ENCODE measurements around the gene CARD16.
"Not testable (repeated sequence)": the region's sequence is repeated elsewhere in the genome, so short reads cannot be mapped to it uniquely, and the experiment has no call there.

The CARD16 gene

GRCh38 chr11:105044557-105045524 lies at the start of gene CARD16:
Gene CARD16, minus strand, starts transcription at chr11:105045335. Its CDS starts 38 bp downstream, at chr11:105045297.
- DNase-seq = not testable (repeated sequence)

GRCh38 chr11:105092256-105093239 lies 47.4 kb upstream of the CARD16 start:
- no peak for DNase-seq

DNA sequence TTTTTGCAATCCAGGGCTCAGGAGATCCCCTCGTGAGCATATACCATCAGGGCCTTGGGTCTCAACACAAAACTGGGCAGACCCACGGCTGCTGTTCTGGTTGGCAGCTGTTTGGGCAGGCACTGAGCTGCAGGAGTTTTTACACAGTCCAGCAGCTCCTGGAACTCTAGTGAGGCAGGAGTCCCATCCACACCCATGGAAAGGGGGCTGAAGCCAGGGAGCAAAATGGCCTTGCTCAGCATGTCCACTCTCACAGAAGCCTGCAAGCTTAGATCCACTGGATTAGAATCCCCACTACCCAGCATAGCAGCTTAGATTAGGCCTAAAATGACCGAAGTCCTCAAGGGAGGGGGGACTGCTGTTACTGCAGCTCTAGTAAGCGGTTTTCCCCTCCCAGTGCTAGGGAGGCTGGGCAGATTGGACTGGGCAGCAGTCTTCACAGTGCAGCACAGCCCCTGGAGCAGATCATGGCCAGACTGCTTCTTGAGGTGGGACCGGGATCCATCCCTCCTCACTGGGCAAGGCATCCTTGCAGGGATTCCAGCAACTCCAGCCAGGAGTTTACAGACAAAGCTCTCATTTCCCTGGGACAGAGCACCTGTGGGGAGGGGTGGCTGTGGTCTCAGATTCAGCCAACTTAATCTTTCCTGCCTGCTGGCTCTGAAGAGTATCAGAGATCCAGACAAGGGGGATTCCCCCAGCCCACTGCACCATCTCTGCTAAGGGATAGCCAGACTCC lies 36.4 kb upstream of the CARD16 start:
- no peak for DNase-seq

GRCh38 chr11:105080171-105080906 lies 35.2 kb upstream of the CARD16 start:
- DNase-seq = not testable (repeated sequence)

DNA sequence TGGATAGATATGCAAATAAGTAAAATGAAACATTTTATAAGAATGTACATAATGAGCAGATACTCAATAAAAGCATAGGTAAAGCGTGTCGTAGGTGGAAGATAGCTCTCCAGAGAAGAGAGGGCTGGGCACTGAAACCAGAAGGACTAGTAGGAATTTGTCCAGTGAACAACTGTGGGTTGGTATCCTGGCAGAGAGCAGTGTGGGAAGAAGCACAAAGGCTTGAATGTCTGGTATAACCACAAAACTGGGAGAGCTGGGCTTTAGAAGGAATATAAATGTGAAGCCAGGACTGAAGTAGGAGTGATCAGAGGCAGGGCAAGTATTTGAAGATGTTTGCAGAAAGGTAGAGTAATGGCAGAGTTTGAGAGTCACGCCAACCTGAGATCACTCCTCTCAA lies 33.1 kb upstream of the CARD16 start:
- DNase-seq = no peak

GRCh38 chr11:105077141-105077790 lies 32.1 kb upstream of the CARD16 start:
- DNase-seq = not testable (repeated sequence)

- no peak for DNase-seq
Observed at GRCh38 chr11:105074166-105074530, 29.0 kb upstream of the CARD16 start.

GRCh38 chr11:105073456-105074165 lies 28.5 kb upstream of the CARD16 start:
- no peak for DNase-seq

DNA sequence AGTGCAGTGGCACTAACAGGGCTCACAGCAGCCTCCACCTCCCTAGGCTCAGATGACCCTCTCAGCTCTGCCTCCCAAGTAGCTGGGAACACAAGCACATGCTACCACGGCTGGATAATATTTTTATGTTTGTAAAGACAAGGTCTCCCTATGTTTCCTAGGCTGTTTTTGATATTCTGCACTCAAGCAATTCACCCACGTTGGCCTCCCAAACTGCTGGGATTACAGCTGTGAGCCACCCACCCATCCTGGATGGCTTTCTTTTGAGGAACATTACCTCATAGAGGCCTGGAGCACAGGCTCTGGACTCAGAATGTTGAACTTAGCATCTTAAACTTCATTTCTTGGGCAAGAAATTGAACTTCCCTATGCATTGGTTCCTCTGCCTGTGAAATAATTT lies 26.9 kb upstream of the CARD16 start:
- DNase-seq = not testable (repeated sequence)

GRCh38 chr11:105071089-105071732 lies 26.1 kb upstream of the CARD16 start:
- no peak for DNase-seq

GRCh38 chr11:105070306-105070705 lies 25.2 kb upstream of the CARD16 start:
- no peak for DNase-seq

GRCh38 chr11:105069749-105070148 lies 24.6 kb upstream of the CARD16 start:
- DNase-seq = not testable (repeated sequence)

DNA sequence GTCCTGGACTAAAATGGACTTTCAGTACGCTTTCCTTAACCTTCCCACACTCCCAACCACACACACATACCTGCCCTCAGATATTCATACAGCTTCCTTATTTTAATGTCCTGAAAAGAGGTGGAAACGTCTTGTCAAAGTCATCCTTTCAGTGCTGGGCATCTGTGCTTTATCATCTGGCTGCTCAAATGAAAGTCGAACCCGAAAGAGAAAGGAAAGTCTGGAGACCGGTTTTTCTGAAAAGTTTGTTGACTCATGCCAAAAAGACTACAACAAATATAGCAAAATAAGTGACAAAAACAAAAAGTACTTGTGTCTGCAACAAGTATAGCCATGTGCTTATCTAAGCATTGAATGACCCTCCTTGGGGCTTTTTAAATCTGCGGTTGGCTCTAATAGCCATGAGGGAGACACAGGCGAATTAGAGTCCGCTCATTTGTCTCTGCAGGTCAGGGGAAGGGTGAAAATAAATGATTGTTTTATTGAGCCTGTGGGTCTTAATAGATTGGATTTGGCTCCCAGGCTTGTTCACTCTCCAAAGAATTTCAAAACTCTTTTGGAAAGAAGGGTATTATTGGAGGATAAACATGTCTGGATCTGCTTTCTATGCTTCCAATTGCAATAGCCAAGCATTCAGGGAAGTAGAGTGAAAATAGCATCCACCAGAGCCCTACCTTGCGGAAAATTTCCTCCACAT lies 18.3 kb upstream of the CARD16 start:
- not testable (repeated sequence) for DNase-seq

- no peak for DNase-seq
Observed at GRCh38 chr11:105057432-105057831, 12.3 kb upstream of the CARD16 start.

DNA sequence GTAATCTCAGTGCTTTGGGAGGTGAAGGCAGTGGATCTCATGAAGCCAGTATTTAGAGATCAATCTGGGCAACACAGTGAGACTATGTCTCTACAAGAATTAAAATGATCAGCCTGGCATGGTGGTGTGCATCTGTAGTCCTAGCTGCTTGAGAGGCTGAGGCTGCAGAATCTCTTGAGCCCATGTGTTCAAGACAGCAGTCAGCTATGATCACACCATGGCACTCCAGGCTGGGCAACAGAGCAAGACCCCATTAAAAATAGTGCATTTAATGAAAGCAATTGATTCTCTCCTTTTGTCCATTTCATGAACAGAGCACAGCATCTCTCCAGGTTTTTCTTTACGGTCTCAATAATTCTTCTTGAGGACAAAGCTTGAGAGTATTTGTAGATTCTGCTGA lies 11.3 kb upstream of the CARD16 start:
- DNase-seq = no peak

GRCh38 chr11:105054723-105055493 lies 9.8 kb upstream of the CARD16 start:
- no peak for DNase-seq

- DNase-seq = no peak
Observed at GRCh38 chr11:105052487-105052886, 7.4 kb upstream of the CARD16 start.

GRCh38 chr11:105051559-105051958 lies 6.4 kb upstream of the CARD16 start:
- no peak for DNase-seq

DNA sequence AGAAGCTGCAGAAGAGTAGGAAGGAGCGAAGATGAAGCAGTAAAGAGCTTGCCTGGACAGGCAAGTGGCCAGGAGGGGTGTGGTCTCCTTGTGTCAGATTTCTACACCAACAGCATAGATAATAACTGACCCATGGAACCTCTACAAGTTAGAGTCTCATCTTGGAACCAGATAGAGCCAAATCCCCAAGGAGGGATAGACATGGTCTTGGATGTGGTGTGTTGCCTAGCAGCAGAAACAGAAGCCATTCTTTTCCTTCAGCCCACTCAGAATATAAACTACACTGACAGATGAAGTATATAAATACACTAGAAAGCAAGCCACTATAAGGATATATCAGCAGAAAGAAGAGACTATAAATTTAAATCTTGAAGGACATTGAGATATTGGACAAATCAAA lies 4.3 kb upstream of the CARD16 start:
- no peak for DNase-seq

All from NCI-H1694 treated with DMSO at 0.1 percent for 48 hours (cell line).